H7 (cell line): ENCODE results near the gene TPBGL. TPM values are rescaled to one million over a fixed set of nuclear protein-coding genes. Genes with fewer than 3 reads are reported as not detected.

Experiments
- DNase-seq: peaks from one replicate; pipeline ENCODE4 v3.0.0; 2012
- H3K27me3 ChIP-seq: 2 replicates; pipeline ENCODE4 v1.6.0; 2011; ENCODE audit warnings: mild to moderate bottlenecking, low read length; ENCODE audit not compliant: control insufficient read depth, insufficient read depth
- H3K36me3 ChIP-seq: replicated peaks from 2 replicates; pipeline ENCODE4 v1.5.1; 2011; ENCODE audit warnings: low read length; ENCODE audit not compliant: control insufficient read depth, insufficient read depth
- H3K4me3 ChIP-seq: 2 replicates; pipeline ENCODE4 v1.5.1; 2011; ENCODE audit warnings: low read depth, mild to moderate bottlenecking, control low read depth, low read length, moderate library complexity; ENCODE audit not compliant: insufficient read depth
- total RNA-seq: library from RNA; depleted of rRNA; stranded (reverse); fragments of >200 nt; shearing (Covaris generic); gene quantifications from 2 replicates; pipeline ENCODE4 v1.2.3, GENCODE V29; 2014; rRNA removed

The TPBGL gene
- not detected in 2 replicates for total RNA-seq

GRCh38 chr11:75240311-75241035 is at the start of gene TPBGL:
Gene TPBGL, plus strand, starts transcription at chr11:75240774. Its CDS starts 276 bp downstream, at chr11:75241050.
- DNase-seq, result peak; percentile 85
- H3K4me3 ChIP-seq, result peak within 1 kb of the TSS; percentile 45
- peaks cover 61% of the 10 kb centered on the region for H3K27me3 ChIP-seq
- H3K36me3 ChIP-seq, result no peaks in the 10 kb centered on the region

GRCh38 chr11:75191330-75191717 is 49.2 kb upstream of the TPBGL start:
- no peak overlapping the region for H3K4me3 ChIP-seq
- DNase-seq, result peak; percentile 64
- no peaks in the 10 kb centered on the region for H3K36me3 ChIP-seq
- H3K27me3 ChIP-seq, result no peaks in the 10 kb centered on the region

GRCh38 chr11:75193271-75193670 is 47.3 kb upstream of the TPBGL start:
- no peak for DNase-seq
- H3K36me3 ChIP-seq, result no peaks in the 10 kb centered on the region
- H3K4me3 ChIP-seq, result no peak overlapping the region
- H3K27me3 ChIP-seq, result no peaks in the 10 kb centered on the region

GRCh38 chr11:75193711-75194110 is 46.9 kb upstream of the TPBGL start:
- Histone ChIP-seq H3K4me3 (no peak overlapping the region), H3K36me3 (no peaks in the 10 kb centered on the region), H3K27me3 (no peaks in the 10 kb centered on the region)
- DNase-seq, result no peak

GRCh38 chr11:75194147-75194546 is 46.4 kb upstream of the TPBGL start:
- Histone ChIP-seq H3K27me3 (no peaks in the 10 kb centered on the region), H3K4me3 (no peak overlapping the region), H3K36me3 (no peaks in the 10 kb centered on the region)
- no peak for DNase-seq

GRCh38 chr11:75195167-75195962 is 45.2 kb upstream of the TPBGL start:
- Histone ChIP-seq H3K36me3 (no peaks in the 10 kb centered on the region), H3K4me3 (no peak overlapping the region), H3K27me3 (no peaks in the 10 kb centered on the region)
- no peak for DNase-seq

GRCh38 chr11:75196426-75196825 is 44.1 kb upstream of the TPBGL start:
- DNase-seq, result no peak

GRCh38 chr11:75197512-75198277 is 42.9 kb upstream of the TPBGL start:
- no peak for DNase-seq
- H3K27me3 ChIP-seq, result no peaks in the 10 kb centered on the region
- no peaks in the 10 kb centered on the region for H3K36me3 ChIP-seq
- no peak overlapping the region for H3K4me3 ChIP-seq

More at GRCh38 chr11:75196426-75196825, 44.1 kb upstream of the TPBGL start:
- H3K4me3 ChIP-seq, result no peak overlapping the region
- no peaks in the 10 kb centered on the region for H3K36me3 ChIP-seq
- no peaks in the 10 kb centered on the region for H3K27me3 ChIP-seq

- no peak for DNase-seq
- H3K36me3 ChIP-seq, result no peaks in the 10 kb centered on the region
- no peak overlapping the region for H3K4me3 ChIP-seq
- no peaks in the 10 kb centered on the region for H3K27me3 ChIP-seq
Observed at GRCh38 chr11:75198278-75198973, 42.1 kb upstream of the TPBGL start.

- DNase-seq, result peak; percentile 33
Observed at GRCh38 chr11:75199412-75199955, 41.1 kb upstream of the TPBGL start.

GRCh38 chr11:75200051-75200450 is 40.5 kb upstream of the TPBGL start:
- H3K27me3 ChIP-seq, result no peaks in the 10 kb centered on the region
- DNase-seq, result peak; percentile 42
- H3K4me3 ChIP-seq, result no peak overlapping the region
- H3K36me3 ChIP-seq, result no peaks in the 10 kb centered on the region

More at GRCh38 chr11:75199412-75199955, 41.1 kb upstream of the TPBGL start:
- H3K4me3 ChIP-seq, result no peak overlapping the region
- H3K36me3 ChIP-seq, result no peaks in the 10 kb centered on the region
- H3K27me3 ChIP-seq, result no peaks in the 10 kb centered on the region

GRCh38 chr11:75200531-75200930 is 40.0 kb upstream of the TPBGL start:
- H3K36me3 ChIP-seq, result no peaks in the 10 kb centered on the region
- H3K27me3 ChIP-seq, result no peaks in the 10 kb centered on the region
- no peak for DNase-seq
- H3K4me3 ChIP-seq, result no peak overlapping the region

GRCh38 chr11:75201771-75202170 is 38.8 kb upstream of the TPBGL start:
- peak; percentile 55 for DNase-seq

GRCh38 chr11:75202195-75202594 is 38.4 kb upstream of the TPBGL start:
- Histone ChIP-seq H3K4me3 (no peak overlapping the region), H3K27me3 (no peaks in the 10 kb centered on the region), H3K36me3 (no peaks in the 10 kb centered on the region)
- peak; percentile 32 for DNase-seq

More at GRCh38 chr11:75201771-75202170, 38.8 kb upstream of the TPBGL start:
- H3K4me3 ChIP-seq, result no peak overlapping the region
- no peaks in the 10 kb centered on the region for H3K36me3 ChIP-seq
- H3K27me3 ChIP-seq, result no peaks in the 10 kb centered on the region
